Body of pancreas (tissue), 4 donors: Measurements from ENCODE around the gene TGFBI. TPM values are rescaled to one million over a fixed set of nuclear protein-coding genes. Genes with fewer than 3 reads are reported as not detected.

ENCODE experiments used
- ATAC-seq: fragments of 150-250 bp; one replicate; pipeline ENCODE4 v1.9.1; 2016
- DNase-seq, 4 donors: peaks; one replicate each; pipeline ENCODE4 v3.0.0-alpha.2; 2019
- H3K27ac ChIP-seq, 4 donors: fragments of 200-600 bp; sonication (generic); 1 replicate in 3 of 4; 2 replicates in 1 of 4; pipeline versions ENCODE4 v1.5.1 to v1.6.1; 2016 to 2019; ENCODE audit warnings: mild to moderate bottlenecking in 1 of 4, mixed read lengths in 1 of 4, moderate library complexity in 1 of 4
- H3K27me3 ChIP-seq, 2 donors: fragments of 200-600 bp; sonication (generic); one replicate each; pipeline ENCODE4 v1.6.0; 2016; ENCODE audit warnings: mild to moderate bottlenecking in 1 of 2
- H3K36me3 ChIP-seq, 2 donors: fragments of 200-600 bp; sonication (generic); replicated peaks in 1 of 2; 2 replicates each; pipeline ENCODE4 v1.5.1; 2016; ENCODE audit warnings: low read depth in 2 of 2; ENCODE audit not compliant: insufficient read depth in 1 of 2
- H3K4me1 ChIP-seq: fragments of 200-600 bp; sonication (generic); one replicate; pipeline ENCODE4 v1.6.0; 2016
- H3K4me3 ChIP-seq, 2 donors: fragments of 200-600 bp; sonication (generic); 1 replicate in 1 of 2; 2 replicates in 1 of 2; pipeline ENCODE4 v1.5.1; 2016 to 2019
- H3K9me3 ChIP-seq, 3 donors: fragments of 200-600 bp; sonication (generic); 1 replicate in 2 of 3; 2 replicates in 1 of 3; pipeline ENCODE4 v1.5.1; 2016
- POLR2A ChIP-seq, 3 donors: fragments of 450-650 bp; IDR thresholded peaks; one replicate each; pipeline ENCODE4 v1.6.1; 2016; ENCODE audit warnings: antibody characterized with exemption in 3 of 3, mild to moderate bottlenecking in 2 of 3
- WGBS, 2 donors: methylation state at CpG; one replicate each; pipeline ENCODE4 v1.1.5; 2017; 5-methylcytosine and 5-hydroxymethylcytosine counted together
- intact Hi-C: fragments of 100-400 bp; cut with DNase I; formaldehyde crosslinking; loops from one replicate; pipeline ENCODE4 v1.15.1; 2023
- total RNA-seq, 2 donors: library from RNA; depleted of rRNA; stranded (reverse); fragments of >200 nt; gene quantifications; one replicate each; pipeline ENCODE4 v1.1.0, GENCODE V29; 2016
- TF ChIP-seq, protein P1 (sequence below), 7 experiments: fragments of 450-650 bp in 4 of 7; fragments of 200-600 bp in 3 of 7; sonication (generic) in 3 of 7; IDR thresholded peaks; one replicate each; pipeline ENCODE4 v1.5.1; 2016 to 2019; ENCODE audit warnings: antibody characterized with exemption in 7 of 7

TGFBI gene
- total RNA-seq, 2 donors from 2014 or later: 7.6 to 23.9 TPM

GRCh38 chr5:136063778-136064465 is 35.1 kb downstream of the TGFBI start:
- H3K4me1 ChIP-seq: no peaks in the 10 kb centered on the region
- no peak for DNase-seq
- no peak for ATAC-seq
- WGBS, 2 donors: 90 to 93% methylated on average over 8 of the region's 8 CpGs
- H3K27ac ChIP-seq: no peak overlapping the region
- H3K27me3 ChIP-seq: no peaks in the 10 kb centered on the region
- TF ChIP-seq, protein P1, sequence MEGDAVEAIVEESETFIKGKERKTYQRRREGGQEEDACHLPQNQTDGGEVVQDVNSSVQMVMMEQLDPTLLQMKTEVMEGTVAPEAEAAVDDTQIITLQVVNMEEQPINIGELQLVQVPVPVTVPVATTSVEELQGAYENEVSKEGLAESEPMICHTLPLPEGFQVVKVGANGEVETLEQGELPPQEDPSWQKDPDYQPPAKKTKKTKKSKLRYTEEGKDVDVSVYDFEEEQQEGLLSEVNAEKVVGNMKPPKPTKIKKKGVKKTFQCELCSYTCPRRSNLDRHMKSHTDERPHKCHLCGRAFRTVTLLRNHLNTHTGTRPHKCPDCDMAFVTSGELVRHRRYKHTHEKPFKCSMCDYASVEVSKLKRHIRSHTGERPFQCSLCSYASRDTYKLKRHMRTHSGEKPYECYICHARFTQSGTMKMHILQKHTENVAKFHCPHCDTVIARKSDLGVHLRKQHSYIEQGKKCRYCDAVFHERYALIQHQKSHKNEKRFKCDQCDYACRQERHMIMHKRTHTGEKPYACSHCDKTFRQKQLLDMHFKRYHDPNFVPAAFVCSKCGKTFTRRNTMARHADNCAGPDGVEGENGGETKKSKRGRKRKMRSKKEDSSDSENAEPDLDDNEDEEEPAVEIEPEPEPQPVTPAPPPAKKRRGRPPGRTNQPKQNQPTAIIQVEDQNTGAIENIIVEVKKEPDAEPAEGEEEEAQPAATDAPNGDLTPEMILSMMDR (IDR thresholded peaks at IDR 0.05): no peak
- TF ChIP-seq POLR2A (IDR thresholded peaks at IDR 0.05): no peak
- H3K36me3 ChIP-seq: no peaks in the 10 kb centered on the region
- no peak overlapping the region for H3K4me3 ChIP-seq
- no peaks in the 10 kb centered on the region for H3K9me3 ChIP-seq
- intact Hi-C loops: no loop called here

GRCh38 chr5:136064510-136064909 is 35.7 kb downstream of the TGFBI start:
- Histone ChIP-seq H3K4me1 (no peaks in the 10 kb centered on the region), H3K36me3 (no peaks in the 10 kb centered on the region), H3K9me3 (no peaks in the 10 kb centered on the region), H3K27me3 (no peaks in the 10 kb centered on the region), H3K27ac (no peak overlapping the region), H3K4me3 (no peak overlapping the region)
- no peak for TF ChIP-seq POLR2A (IDR thresholded peaks at IDR 0.05)
- TF ChIP-seq, protein P1 (IDR thresholded peaks at IDR 0.05): peak in 4 of 7 experiments; percentile 5 to 12 (median 10)
- DNase-seq (no peak), ATAC-seq (no peak)
- intact Hi-C loops: no loop called here
- 73 to 84% methylated on average over 4 of the region's 4 CpGs for WGBS, 2 donors

- intact Hi-C loops: no loop called here
- Histone ChIP-seq H3K36me3 (no peaks in the 10 kb centered on the region), H3K27me3 (no peaks in the 10 kb centered on the region), H3K4me3 (no peak overlapping the region), H3K4me1 (no peaks in the 10 kb centered on the region), H3K9me3 (no peaks in the 10 kb centered on the region), H3K27ac (no peak overlapping the region)
- ATAC-seq (no peak), DNase-seq (no peak)
- TF ChIP-seq POLR2A (IDR thresholded peaks at IDR 0.05): no peak
- TF ChIP-seq, protein P1 (IDR thresholded peaks at IDR 0.05): no peak
- 88 to 90% methylated on average over 2 of the region's 2 CpGs for WGBS, 2 donors
Observed at GRCh38 chr5:136065588-136065987, 36.8 kb downstream of the TGFBI start.

DNA sequence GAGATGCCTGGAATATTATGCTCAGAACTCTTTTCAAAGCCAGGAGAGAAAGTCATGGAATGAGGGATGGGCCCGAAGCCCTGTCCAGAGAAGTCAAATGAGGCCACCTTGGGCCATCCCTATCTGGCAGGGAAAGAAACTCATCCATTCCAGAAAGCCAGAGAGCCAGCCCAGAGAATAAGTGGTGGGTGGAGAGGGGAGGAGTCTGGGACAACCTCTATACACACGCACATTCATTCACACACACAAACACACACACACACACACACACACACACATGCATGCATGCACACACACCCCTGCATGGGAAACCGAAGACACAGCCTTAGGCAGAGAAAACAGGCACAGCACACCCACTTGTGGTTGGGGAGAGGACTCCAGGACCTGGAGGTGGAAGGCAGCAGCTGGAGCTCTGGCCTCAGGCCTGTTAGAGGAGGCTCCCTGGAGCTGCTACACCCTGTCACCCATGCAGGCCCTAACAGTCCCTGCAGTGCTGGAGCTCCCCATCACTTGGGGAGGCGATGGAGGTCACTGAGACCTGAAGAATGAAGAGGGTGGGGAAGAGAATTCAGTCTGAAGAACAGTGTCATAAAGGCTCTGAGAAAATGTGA is 38.0 kb downstream of the TGFBI start:
- Histone ChIP-seq H3K36me3 (no peaks in the 10 kb centered on the region), H3K27ac (no peak overlapping the region), H3K9me3 (no peaks in the 10 kb centered on the region), H3K27me3 (no peaks in the 10 kb centered on the region), H3K4me3 (no peak overlapping the region), H3K4me1 (no peaks in the 10 kb centered on the region)
- TF ChIP-seq POLR2A (IDR thresholded peaks at IDR 0.05): no peak
- TF ChIP-seq, protein P1 (IDR thresholded peaks at IDR 0.05): peak in 1 of 7 experiments; percentile 20
- peak; percentile 48 for ATAC-seq
- 55 to 68% methylated on average over 4 of the region's 4 CpGs for WGBS, 2 donors
- intact Hi-C loops: no loop called here
- DNase-seq: peak in 3 of 4 donors; percentile 31 to 61 (median 35)
